SU-DHL-6 (cell line): ENCODE measurements around the gene CFAP69.
A peak's percentile ranks its signal among the peaks of the same experiment; 100 is the strongest.

ENCODE experiments used
- H2AFZ ChIP-seq: fragments of 200-600 bp; sonication (generic); 2 replicates; pipeline ENCODE4 v1.6.1; 2014; ENCODE audit warnings: low read depth, mild to moderate bottlenecking, moderate library complexity, mixed read lengths, antibody characterized with exemption, low read length; ENCODE audit not compliant: severe bottlenecking
- H3F3A ChIP-seq: fragments of 200-600 bp; shearing (Covaris generic); 2 replicates; pipeline ENCODE4 v1.6.0; 2016; ENCODE audit warnings: antibody characterized with exemption, mild to moderate bottlenecking; ENCODE audit not compliant: insufficient read depth
- H3K27ac ChIP-seq: fragments of 200-600 bp; sonication (generic); 2 replicates; pipeline ENCODE4 v1.5.1; 2016; ENCODE audit warnings: low read depth, mild to moderate bottlenecking, low read length, moderate library complexity, mixed read lengths
- H3K27me3 ChIP-seq: fragments of 200-600 bp; sonication (generic), shearing (Covaris generic); 2 replicates; pipeline ENCODE4 v1.6.0; 2014; ENCODE audit warnings: mild to moderate bottlenecking, low read length
- H3K36me3 ChIP-seq: fragments of 200-600 bp; sonication (generic); 2 replicates; pipeline ENCODE4 v1.6.1; 2014; ENCODE audit warnings: mild to moderate bottlenecking, low read length, mixed read lengths
- H3K4me2 ChIP-seq: fragments of 300-600, 200-600 bp; shearing (Covaris generic), sonication (generic); 2 replicates; pipeline ENCODE4 v1.6.0; 2014; ENCODE audit warnings: low read length, low read depth, mild to moderate bottlenecking; ENCODE audit not compliant: poor library complexity, severe bottlenecking
- H3K4me3 ChIP-seq: fragments of 200-600 bp; sonication (generic); 2 replicates; pipeline ENCODE4 v1.5.1; 2014; ENCODE audit warnings: antibody characterized with exemption, low read length, mild to moderate bottlenecking, mixed read lengths; ENCODE audit not compliant: insufficient read depth, poor library complexity, severe bottlenecking
- H3K79me2 ChIP-seq: fragments of 200-600 bp; sonication (generic); 2 replicates; pipeline ENCODE4 v1.6.1; 2014; ENCODE audit warnings: mild to moderate bottlenecking, low read length, moderate library complexity; ENCODE audit not compliant: insufficient read depth
- H3K9ac ChIP-seq: fragments of 200-600 bp; sonication (generic); 2 replicates; pipeline ENCODE4 v1.7.0; 2014; ENCODE audit warnings: mild to moderate bottlenecking, low read length
- H3K9me2 ChIP-seq: fragments of 200-600 bp; sonication (generic); replicated peaks from 2 replicates; pipeline ENCODE4 v1.6.1; 2014; ENCODE audit warnings: low read length; ENCODE audit not compliant: insufficient read depth
- H3K9me3 ChIP-seq: fragments of 200-600 bp; sonication (generic); 2 replicates; pipeline ENCODE4 v1.6.1; 2014; ENCODE audit warnings: low read length, mixed read lengths; ENCODE audit not compliant: insufficient read depth
- H4K20me1 ChIP-seq: fragments of 200-600 bp; sonication (generic); 2 replicates; pipeline ENCODE4 v1.6.1; 2014; ENCODE audit warnings: low read depth, mild to moderate bottlenecking, antibody characterized with exemption, low read length, moderate library complexity, mixed read lengths
- EZH2phosphoT487 ChIP-seq: fragments of 200-600 bp; sonication (generic), shearing (Covaris generic); conservative IDR thresholded peaks from 2 replicates; pipeline ENCODE4 v1.6.1; 2018; ENCODE audit warnings: mild to moderate bottlenecking, antibody characterized with exemption, low read length, moderate library complexity, mixed read lengths
- TF ChIP-seq, protein P1 (sequence below): fragments of 200-600 bp; sonication (generic); IDR thresholded peaks from one replicate; pipeline ENCODE4 v1.5.1; 2017; ENCODE audit warnings: antibody characterized with exemption, mild to moderate bottlenecking, low read length, moderate library complexity; ENCODE audit not compliant: insufficient read depth, poor library complexity, severe bottlenecking

CFAP69 gene

DNA sequence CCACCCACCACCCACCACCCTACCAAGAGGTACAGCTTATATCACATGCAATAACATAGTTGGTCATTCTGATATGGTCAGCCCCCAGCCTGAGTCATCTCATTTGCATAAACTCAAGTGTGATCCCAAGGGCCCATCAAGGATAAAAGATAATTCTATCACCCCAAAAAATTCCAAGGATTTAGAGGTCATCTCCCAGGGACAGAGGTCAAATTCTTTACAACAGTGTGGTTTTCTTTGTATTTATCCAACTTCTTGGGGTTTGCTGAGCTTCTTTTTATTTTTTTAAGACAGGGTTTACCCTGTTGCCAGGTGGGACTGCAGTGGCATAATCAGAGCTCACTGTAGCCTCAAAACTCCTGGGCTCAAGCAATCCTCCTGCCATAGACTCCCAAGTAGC lies 92.1 kb downstream of the CFAP69 start:
- no peaks in the 10 kb centered on the region for H3K79me2 ChIP-seq
- H3F3A ChIP-seq: no peaks in the 10 kb centered on the region
- H3K36me3 ChIP-seq: no peaks in the 10 kb centered on the region
- no peaks in the 10 kb centered on the region for H3K9me2 ChIP-seq
- no peaks in the 10 kb centered on the region for H3K9me3 ChIP-seq
- TF ChIP-seq, protein P1, sequence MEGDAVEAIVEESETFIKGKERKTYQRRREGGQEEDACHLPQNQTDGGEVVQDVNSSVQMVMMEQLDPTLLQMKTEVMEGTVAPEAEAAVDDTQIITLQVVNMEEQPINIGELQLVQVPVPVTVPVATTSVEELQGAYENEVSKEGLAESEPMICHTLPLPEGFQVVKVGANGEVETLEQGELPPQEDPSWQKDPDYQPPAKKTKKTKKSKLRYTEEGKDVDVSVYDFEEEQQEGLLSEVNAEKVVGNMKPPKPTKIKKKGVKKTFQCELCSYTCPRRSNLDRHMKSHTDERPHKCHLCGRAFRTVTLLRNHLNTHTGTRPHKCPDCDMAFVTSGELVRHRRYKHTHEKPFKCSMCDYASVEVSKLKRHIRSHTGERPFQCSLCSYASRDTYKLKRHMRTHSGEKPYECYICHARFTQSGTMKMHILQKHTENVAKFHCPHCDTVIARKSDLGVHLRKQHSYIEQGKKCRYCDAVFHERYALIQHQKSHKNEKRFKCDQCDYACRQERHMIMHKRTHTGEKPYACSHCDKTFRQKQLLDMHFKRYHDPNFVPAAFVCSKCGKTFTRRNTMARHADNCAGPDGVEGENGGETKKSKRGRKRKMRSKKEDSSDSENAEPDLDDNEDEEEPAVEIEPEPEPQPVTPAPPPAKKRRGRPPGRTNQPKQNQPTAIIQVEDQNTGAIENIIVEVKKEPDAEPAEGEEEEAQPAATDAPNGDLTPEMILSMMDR: no peak
- TF ChIP-seq EZH2phosphoT487: no peak
- no peaks in the 10 kb centered on the region for H4K20me1 ChIP-seq
- H3K4me3 ChIP-seq: no peak overlapping the region
- H3K27me3 ChIP-seq: no peaks in the 10 kb centered on the region
- H2AFZ ChIP-seq: no peak overlapping the region
- no peak overlapping the region for H3K9ac ChIP-seq
- no peak overlapping the region for H3K27ac ChIP-seq
- H3K4me2 ChIP-seq: no peak overlapping the region

- Histone ChIP-seq H3K27me3 (no peaks in the 10 kb centered on the region), H3K4me2 (peak overlapping the region; percentile 73), H3F3A (peaks cover 4% of the 10 kb centered on the region; the same call in 1 of the 2 replicates), H3K4me3 (no peak overlapping the region), H4K20me1 (no peaks in the 10 kb centered on the region), H3K79me2 (peaks cover 34% of the 10 kb centered on the region), H3K9me2 (no peaks in the 10 kb centered on the region), H2AFZ (peak overlapping the region; percentile 82), H3K27ac (no peak overlapping the region), H3K9me3 (no peaks in the 10 kb centered on the region), H3K36me3 (peaks cover 11% of the 10 kb centered on the region; the same call in 1 of the 2 replicates), H3K9ac (no peak overlapping the region)
- TF ChIP-seq, protein P1: no peak
- TF ChIP-seq EZH2phosphoT487: no peak
Measured at GRCh38 chr7:90345016-90345415, 100.0 kb downstream of the CFAP69 start.

DNA sequence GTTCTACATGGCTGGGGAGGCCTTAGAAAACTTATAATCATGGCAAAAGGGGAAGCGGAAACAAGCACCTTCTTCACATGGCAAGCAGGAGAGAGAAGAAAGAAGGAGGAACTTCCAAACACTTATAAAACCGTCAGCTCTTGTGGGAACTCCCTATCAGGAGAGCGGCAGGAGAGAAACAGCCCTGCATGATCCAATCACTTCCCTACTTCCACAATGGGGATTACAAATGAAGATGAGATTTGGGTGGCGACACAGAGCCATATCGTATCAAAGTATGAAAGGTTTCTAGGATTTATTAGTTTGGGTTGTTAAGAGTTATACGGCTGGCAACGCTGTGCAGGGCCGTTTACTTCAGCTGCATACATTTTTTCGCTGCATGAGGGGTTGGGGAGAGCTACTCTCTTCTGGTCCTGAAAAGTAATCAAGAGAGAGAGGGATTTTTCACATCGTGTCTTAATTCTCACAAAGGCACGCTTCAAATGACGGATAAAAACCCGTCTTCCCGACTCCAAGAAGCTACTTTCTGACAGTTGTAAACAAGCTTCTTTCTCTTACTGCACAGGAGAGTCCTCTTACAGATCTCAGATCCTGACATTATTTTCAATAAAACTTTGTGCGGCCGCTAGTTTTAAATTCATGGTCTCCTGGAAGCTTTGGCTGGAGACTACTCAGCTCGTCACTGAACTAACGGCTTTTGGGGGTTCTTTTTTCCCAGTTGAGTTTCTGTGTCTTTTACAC lies 100.8 kb downstream of the CFAP69 start:
- Histone ChIP-seq H3K27ac (peak overlapping the region; percentile 43), H3K9me2 (no peaks in the 10 kb centered on the region), H2AFZ (peak overlapping the region; percentile 82), H3K9ac (peak overlapping the region; percentile 68), H3K4me3 (peak overlapping the region; percentile 81), H3F3A (peaks cover 4% of the 10 kb centered on the region; the same call in 1 of the 2 replicates), H3K79me2 (peaks cover 41% of the 10 kb centered on the region), H3K27me3 (no peaks in the 10 kb centered on the region), H4K20me1 (no peaks in the 10 kb centered on the region), H3K4me2 (peak overlapping the region; percentile 73), H3K9me3 (no peaks in the 10 kb centered on the region), H3K36me3 (peaks cover 11% of the 10 kb centered on the region; the same call in 1 of the 2 replicates)
- TF ChIP-seq EZH2phosphoT487: no peak
- TF ChIP-seq, protein P1: no peak
